Chondrocyte (in vitro differentiated cells): ENCODE measurements around the gene PHC3. TPM values are rescaled to one million over a fixed set of nuclear protein-coding genes. Genes with fewer than 3 reads are reported as not detected.
A peak's percentile ranks its signal among the peaks of the same experiment; 100 is the strongest.

Experiments used
- DNase-seq: peaks from one replicate; pipeline ENCODE4 v3.0.0; 2021; ENCODE audit warnings: mixed read lengths, low spot score
- H3K27ac Mint-ChIP-seq: one replicate; pipeline ENCODE4 v1.8.0; 2021; ENCODE audit warnings: mild to moderate bottlenecking, moderate library complexity, mixed read lengths; ENCODE audit not compliant: unreplicated experiment
- H3K27me3 Mint-ChIP-seq: 2 replicates; pipeline ENCODE4 v1.8.0; 2021; ENCODE audit warnings: low read depth, mixed read lengths
- H3K36me3 Mint-ChIP-seq: 2 replicates; pipeline ENCODE4 v1.8.0; 2021; ENCODE audit warnings: low read depth, mixed read lengths
- H3K4me1 Mint-ChIP-seq: 2 replicates; pipeline ENCODE4 v1.8.0; 2021; ENCODE audit warnings: low read depth, mild to moderate bottlenecking, mixed read lengths
- H3K4me3 Mint-ChIP-seq: one replicate; pipeline ENCODE4 v1.8.0; 2021; ENCODE audit warnings: mild to moderate bottlenecking, moderate library complexity, mixed read lengths; ENCODE audit not compliant: unreplicated experiment
- H3K9me3 Mint-ChIP-seq: 2 replicates; pipeline ENCODE4 v1.8.0; 2021; ENCODE audit warnings: low read depth, mixed read lengths
- CTCF ChIP-seq: fragments of 200-600 bp; sonication (generic); IDR thresholded peaks from 2 replicates; pipeline ENCODE4 v1.5.0; 2021; ENCODE audit warnings: antibody characterized with exemption, mild to moderate bottlenecking, moderate library complexity
- total RNA-seq: library from RNA; stranded (reverse); gene quantifications from 3 replicates; pipeline ENCODE4 v1.2.1, GENCODE V29; 2021

The PHC3 gene
- total RNA-seq, 1 donor from 2014 or later = 45.8 TPM

- DNase-seq = no peak
- Mint-ChIP-seq H3K27me3 (no peaks in the 10 kb centered on the region), H3K36me3 (peaks cover 11% of the 10 kb centered on the region), H3K27ac (no peak overlapping the region), H3K4me3 (no peak overlapping the region), H3K4me1 (peaks cover 3% of the 10 kb centered on the region), H3K9me3 (no peaks in the 10 kb centered on the region)
- no peak for TF ChIP-seq CTCF
Observed at GRCh38 chr3:170145278-170145677, 36.3 kb downstream of the PHC3 start.

GRCh38 chr3:170144437-170144843, 37.1 kb downstream of the PHC3 start:
- Mint-ChIP-seq H3K4me1 (peaks cover 3% of the 10 kb centered on the region), H3K27me3 (no peaks in the 10 kb centered on the region), H3K4me3 (no peak overlapping the region), H3K36me3 (peaks cover 10% of the 10 kb centered on the region), H3K27ac (peak overlapping the region; percentile 36), H3K9me3 (no peaks in the 10 kb centered on the region)
- TF ChIP-seq CTCF = no peak
- DNase-seq = no peak

GRCh38 chr3:170142373-170142772, 39.2 kb downstream of the PHC3 start:
- DNase-seq = no peak
- Mint-ChIP-seq H3K36me3 (peaks cover 7% of the 10 kb centered on the region), H3K27me3 (no peaks in the 10 kb centered on the region), H3K4me3 (no peak overlapping the region), H3K4me1 (peaks cover 3% of the 10 kb centered on the region), H3K9me3 (no peaks in the 10 kb centered on the region), H3K27ac (no peak overlapping the region)
- no peak for TF ChIP-seq CTCF

- no peak overlapping the region for H3K4me3 Mint-ChIP-seq
- no peak overlapping the region for H3K27ac Mint-ChIP-seq
- peaks cover 20% of the 10 kb centered on the region for H3K36me3 Mint-ChIP-seq
- no peaks in the 10 kb centered on the region for H3K9me3 Mint-ChIP-seq
- TF ChIP-seq CTCF = no peak
- DNase-seq = no peak
- no peaks in the 10 kb centered on the region for H3K27me3 Mint-ChIP-seq
- H3K4me1 Mint-ChIP-seq = peaks cover 3% of the 10 kb centered on the region
Observed at GRCh38 chr3:170137986-170138385, 43.5 kb downstream of the PHC3 start.

GRCh38 chr3:170132335-170132734, 49.2 kb downstream of the PHC3 start:
- DNase-seq = no peak
- Mint-ChIP-seq H3K4me1 (peaks cover 20% of the 10 kb centered on the region), H3K27me3 (no peaks in the 10 kb centered on the region), H3K9me3 (no peaks in the 10 kb centered on the region), H3K36me3 (peaks cover 33% of the 10 kb centered on the region), H3K4me3 (no peak overlapping the region), H3K27ac (no peak overlapping the region)
- TF ChIP-seq CTCF = no peak
